ENCODE data around the gene NAT10. TPM values are rescaled to one million over a fixed set of nuclear protein-coding genes. Genes with fewer than 3 reads are reported as not detected.
"Not testable (repeated sequence)": the region's sequence is repeated elsewhere in the genome, so short reads cannot be mapped to it uniquely, and the experiment has no call there.

NAT10 gene
- total RNA-seq, 4 donors from 2014 or later, result 17.6 to 35.9 (median 32.6) TPM

DNA sequence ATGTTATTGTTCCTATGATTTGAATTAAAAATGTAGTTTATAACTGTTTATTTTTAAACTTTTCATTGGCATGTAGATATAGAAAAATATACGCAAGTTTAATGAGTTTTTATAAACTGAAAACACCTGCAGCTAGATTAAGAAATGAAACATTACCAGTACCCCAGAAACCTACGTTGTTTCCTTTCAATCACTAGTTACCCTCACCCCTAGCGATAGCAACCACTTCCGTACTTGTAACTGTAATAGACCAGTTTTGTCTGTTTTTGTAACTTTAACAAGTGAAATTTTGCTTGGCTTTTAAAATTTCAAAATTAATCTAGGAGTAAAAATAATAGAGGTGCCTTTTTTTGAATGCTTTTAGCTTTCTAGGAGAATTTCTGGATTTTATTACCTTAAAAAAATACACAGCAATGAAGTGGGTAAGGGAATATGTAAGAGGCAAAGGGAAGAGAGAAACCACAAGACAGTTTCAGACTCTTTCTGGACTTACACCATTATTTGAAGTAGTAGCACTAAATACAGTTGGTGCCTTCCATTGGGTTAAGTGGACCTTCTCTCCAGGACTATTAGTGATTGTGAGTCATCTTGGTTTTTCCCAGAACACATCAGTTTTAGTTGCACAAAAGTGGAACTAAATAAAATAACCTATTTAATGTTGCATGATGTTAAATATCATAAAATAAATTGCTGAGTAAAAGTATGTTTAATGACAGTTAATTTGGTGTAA, 18.7 kb upstream of the NAT10 start:
- DNase-seq, result no peak
- Histone ChIP-seq H3K4me3 (no peak overlapping the region), H3K4me1 (no peaks in the 10 kb centered on the region), H3K36me3 (peaks cover 7 to 99% (median 59%) of the 10 kb centered on the region in 3 donors), H3K27ac (no peak overlapping the region), H3K9me3 (no peaks in the 10 kb centered on the region), H3K27me3 (no peaks in the 10 kb centered on the region)
- intact Hi-C loops (cut with DNase I), result no loop called here
- TF ChIP-seq, protein P1, sequence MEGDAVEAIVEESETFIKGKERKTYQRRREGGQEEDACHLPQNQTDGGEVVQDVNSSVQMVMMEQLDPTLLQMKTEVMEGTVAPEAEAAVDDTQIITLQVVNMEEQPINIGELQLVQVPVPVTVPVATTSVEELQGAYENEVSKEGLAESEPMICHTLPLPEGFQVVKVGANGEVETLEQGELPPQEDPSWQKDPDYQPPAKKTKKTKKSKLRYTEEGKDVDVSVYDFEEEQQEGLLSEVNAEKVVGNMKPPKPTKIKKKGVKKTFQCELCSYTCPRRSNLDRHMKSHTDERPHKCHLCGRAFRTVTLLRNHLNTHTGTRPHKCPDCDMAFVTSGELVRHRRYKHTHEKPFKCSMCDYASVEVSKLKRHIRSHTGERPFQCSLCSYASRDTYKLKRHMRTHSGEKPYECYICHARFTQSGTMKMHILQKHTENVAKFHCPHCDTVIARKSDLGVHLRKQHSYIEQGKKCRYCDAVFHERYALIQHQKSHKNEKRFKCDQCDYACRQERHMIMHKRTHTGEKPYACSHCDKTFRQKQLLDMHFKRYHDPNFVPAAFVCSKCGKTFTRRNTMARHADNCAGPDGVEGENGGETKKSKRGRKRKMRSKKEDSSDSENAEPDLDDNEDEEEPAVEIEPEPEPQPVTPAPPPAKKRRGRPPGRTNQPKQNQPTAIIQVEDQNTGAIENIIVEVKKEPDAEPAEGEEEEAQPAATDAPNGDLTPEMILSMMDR (IDR thresholded peaks at IDR 0.05), result no peak
- TF ChIP-seq POLR2A (IDR thresholded peaks at IDR 0.05), result no peak
- 76 to 83% methylated on average over 4 of the region's 4 CpGs for WGBS, 2 donors

DNA sequence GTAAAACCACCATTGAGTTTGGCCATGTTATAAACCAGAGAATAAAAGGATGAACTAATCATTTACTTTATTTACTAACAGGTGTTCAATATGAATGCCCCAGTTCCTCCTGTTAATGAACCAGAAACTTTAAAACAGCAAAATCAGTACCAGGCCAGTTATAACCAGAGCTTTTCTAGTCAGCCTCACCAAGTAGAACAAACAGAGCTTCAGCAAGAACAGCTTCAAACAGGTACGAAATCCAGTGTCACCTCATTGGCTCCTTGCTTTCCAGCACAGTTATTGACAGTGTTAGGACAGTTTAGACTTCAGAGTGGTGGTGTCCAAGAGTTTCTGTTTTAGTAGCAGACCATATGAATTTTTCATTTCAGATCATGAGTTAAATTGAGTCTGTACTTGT, 13.6 kb upstream of the NAT10 start:
- H3K9me3 ChIP-seq, result no peaks in the 10 kb centered on the region
- H3K4me1 ChIP-seq, result no peaks in the 10 kb centered on the region
- intact Hi-C loops (cut with DNase I), result no loop called here
- 82 to 93% methylated on average over 1 of the region's 1 CpG for WGBS, 2 donors
- no peaks in the 10 kb centered on the region for H3K27me3 ChIP-seq
- TF ChIP-seq POLR2A (IDR thresholded peaks at IDR 0.05), result no peak
- TF ChIP-seq, protein P1 (IDR thresholded peaks at IDR 0.05), result no peak
- peaks cover 15 to 99% (median 66%) of the 10 kb centered on the region in 3 donors for H3K36me3 ChIP-seq
- DNase-seq, result no peak
- H3K27ac ChIP-seq, result no peak overlapping the region
- H3K4me3 ChIP-seq, result no peak overlapping the region

DNA sequence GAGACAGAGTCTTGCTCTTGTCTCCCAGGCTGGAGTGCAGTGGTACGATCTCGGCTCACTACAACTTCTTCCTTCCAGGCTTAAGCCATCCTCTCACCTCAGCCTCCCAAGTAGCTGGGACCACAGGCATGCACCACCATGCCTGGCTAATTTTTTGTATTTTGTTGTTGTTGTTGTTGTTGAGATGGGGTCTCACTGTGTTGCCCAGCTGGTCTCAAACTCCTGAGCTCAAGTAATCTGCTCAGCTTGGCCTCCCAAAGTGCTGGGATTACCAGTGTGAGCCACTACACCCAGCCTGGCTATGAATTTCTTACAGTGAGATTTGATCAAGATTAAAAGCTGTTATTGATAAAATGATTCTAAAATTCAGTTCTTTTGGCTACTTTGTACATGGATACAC, 10.5 kb upstream of the NAT10 start:
- H3K36me3 ChIP-seq, result peaks cover 27 to 100% (median 68%) of the 10 kb centered on the region in 3 donors
- H3K27ac ChIP-seq; DNase-seq; H3K27me3 ChIP-seq; intact Hi-C loops (cut with DNase I); H3K4me1 ChIP-seq; H3K4me3 ChIP-seq; H3K9me3 ChIP-seq: not testable (repeated sequence)
- WGBS, 2 donors, result 77 to 95% methylated on average over 2 of the region's 2 CpGs

DNA sequence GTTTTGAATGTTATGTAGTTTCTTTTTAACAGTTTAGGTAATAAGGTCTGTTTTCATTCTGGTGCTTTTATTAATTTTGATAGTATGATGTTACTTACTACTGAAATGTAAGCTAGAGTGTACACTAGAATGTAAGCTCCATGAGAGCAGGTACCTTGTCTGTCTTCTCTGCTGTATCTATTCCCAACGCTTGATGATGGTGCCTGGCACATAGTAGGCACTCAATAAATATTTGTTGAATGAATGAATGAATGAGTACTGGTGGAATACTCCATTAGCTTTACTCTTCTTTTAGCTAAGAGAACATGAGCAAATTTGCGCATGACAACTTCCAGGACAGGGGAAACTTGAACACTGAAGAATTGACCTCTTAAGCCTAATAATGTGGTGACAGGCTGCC, 6.6 kb upstream of the NAT10 start:
- Histone ChIP-seq H3K36me3 (peaks cover 13 to 82% (median 40%) of the 10 kb centered on the region in 3 donors), H3K4me3 (no peak overlapping the region), H3K27ac (no peak overlapping the region), H3K4me1 (no peaks in the 10 kb centered on the region), H3K27me3 (no peaks in the 10 kb centered on the region), H3K9me3 (no peaks in the 10 kb centered on the region)
- DNase-seq, result no peak
- intact Hi-C loops (cut with DNase I), result no loop called here
- 91 to 93% methylated on average over 2 of the region's 2 CpGs for WGBS, 2 donors
- TF ChIP-seq, protein P1 (IDR thresholded peaks at IDR 0.05), result no peak
- TF ChIP-seq POLR2A (IDR thresholded peaks at IDR 0.05), result no peak

DNA sequence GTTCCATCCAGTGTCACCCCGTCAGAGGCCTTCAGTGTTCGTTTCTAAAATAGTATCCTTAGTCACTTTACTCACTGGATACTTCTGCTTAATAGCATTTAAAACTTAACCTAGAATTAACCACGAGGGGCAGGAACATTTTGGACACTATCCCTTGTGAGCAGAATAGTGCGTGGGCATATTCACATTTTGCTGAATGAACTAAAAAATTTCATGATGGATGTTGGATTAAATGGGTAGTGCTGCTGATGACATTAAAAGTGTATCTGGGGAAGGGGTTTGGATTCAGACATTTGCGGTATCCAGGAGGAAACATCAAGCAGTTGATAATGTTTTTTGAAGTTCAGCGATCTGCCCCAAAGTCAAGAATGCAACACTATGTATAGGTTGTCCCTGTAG, 750 bp upstream of the NAT10 start:
- 17 to 18% methylated on average over 6 of the region's 6 CpGs for WGBS, 2 donors
- Histone ChIP-seq H3K27ac (peak overlapping the region; percentile 93 to 96 (median 94)), H3K4me1 (peaks cover 7 to 34% (median 12%) of the 10 kb centered on the region in 3 donors), H3K27me3 (no peaks in the 10 kb centered on the region), H3K4me3 (peak overlapping the region; percentile 70 to 91 (median 76)), H3K36me3 (peaks cover 0 to 46% (median 5%) of the 10 kb centered on the region in 3 donors), H3K9me3 (no peaks in the 10 kb centered on the region)
- TF ChIP-seq, protein P1 (IDR thresholded peaks at IDR 0.05), result no peak
- no peak for TF ChIP-seq POLR2A (IDR thresholded peaks at IDR 0.05)
- no peak for DNase-seq
- intact Hi-C loops (cut with DNase I), result loop anchor here (5.0 to 10.0 kb wide), 2 partner anchors 50 to 107 kb away; partner anchors contain the start of gene CAPRIN1
